H1 (cell line): ENCODE data around the gene NCK1. TPM values are rescaled to one million over a fixed set of nuclear protein-coding genes. Genes with fewer than 3 reads are reported as not detected.

Source experiments
- CTCF ChIA-PET: fragments of 300-600 bp; sonication (Branson Sonifier 250); formaldehyde crosslinking; loops from one replicate; lab custom pipeline; 2021; ENCODE audit not compliant: partially characterized antibody; lab: Charles Lee
- POLR2A ChIA-PET: fragments of 300-600 bp; sonication (Branson Sonifier 250); formaldehyde crosslinking; loops from one replicate; lab custom pipeline; 2021; ENCODE audit warnings: inconsistent platforms; ENCODE audit not compliant: partially characterized antibody; lab: Charles Lee
- DNase-seq, 2 experiments: peaks; one replicate each; pipeline versions ENCODE4 v3.0.0 to v3.0.0-alpha.2; 2010 to 2022; ENCODE audit warnings: low spot score in 2 of 2, low read depth in 1 of 2, mixed read lengths in 1 of 2
- FAIRE-seq: peaks from 2 replicates; lab custom pipeline; 2011; peaks lifted over from hg19 to GRCh38; lab: Jason Lieb, UNC
- H2AFZ ChIP-seq: 2 replicates; pipeline ENCODE4 v1.8.1; 2012; ENCODE audit warnings: low read length, inconsistent platforms
- H2AK5ac ChIP-seq: 2 replicates; pipeline ENCODE4 v1.6.1; 2013; ENCODE audit warnings: low read depth, low read length
- H2BK120ac ChIP-seq: replicated peaks from 2 replicates; pipeline ENCODE3; 2013; ENCODE audit warnings: low read depth, low read length, inconsistent platforms
- H2BK12ac ChIP-seq: 2 replicates; pipeline ENCODE4 v1.6.1; 2013; ENCODE audit warnings: low read depth, low read length
- H2BK15ac ChIP-seq: 2 replicates; pipeline ENCODE4 v1.6.1; 2013; ENCODE audit warnings: low read length
- H2BK20ac ChIP-seq: 2 replicates; pipeline ENCODE4 v1.6.1; 2013; ENCODE audit warnings: low read length
- H2BK5ac ChIP-seq: 2 replicates; pipeline ENCODE4 v1.6.1; 2013; ENCODE audit warnings: low read depth, low read length
- H3K14ac ChIP-seq: 2 replicates; pipeline ENCODE4 v1.6.1; 2013; ENCODE audit warnings: inconsistent platforms; ENCODE audit not compliant: insufficient read length
- H3K18ac ChIP-seq: 2 replicates; pipeline ENCODE4 v1.6.1; 2013; ENCODE audit warnings: low read length; ENCODE audit errors: extremely low read depth
- H3K23ac ChIP-seq: 2 replicates; pipeline ENCODE4 v1.6.1; 2013; ENCODE audit warnings: inconsistent platforms; ENCODE audit not compliant: insufficient read length
- H3K23me2 ChIP-seq: 2 replicates; pipeline ENCODE4 v1.6.1; 2013; ENCODE audit warnings: low read depth, low read length
- H3K27ac ChIP-seq: 2 replicates; pipeline ENCODE4 v1.6.1; 2011; ENCODE audit warnings: low read depth, low read length, inconsistent platforms
- H3K27me3 ChIP-seq, 4 experiments: replicated peaks in 1 of 4; 1 replicate in 1 of 4; 2 replicates in 3 of 4; pipeline versions ENCODE4 v1.6.1 to v1.8.1; 2011 to 2013; ENCODE audit warnings: low read length in 3 of 4, mild to moderate bottlenecking in 3 of 4, inconsistent platforms in 2 of 4, mixed read lengths in 2 of 4, moderate library complexity in 1 of 4; ENCODE audit not compliant: control insufficient read depth in 3 of 4, insufficient read depth in 3 of 4; ENCODE audit errors: extremely low read depth in 1 of 4
- H3K36me3 ChIP-seq, 4 experiments: 2 replicates each; pipeline versions ENCODE4 v1.6.1 to v1.8.1; 2011 to 2013; ENCODE audit warnings: mild to moderate bottlenecking in 4 of 4, low read length in 3 of 4, moderate library complexity in 2 of 4, control low read depth in 1 of 4, inconsistent platforms in 1 of 4; ENCODE audit not compliant: insufficient read depth in 4 of 4, control insufficient read depth in 2 of 4
- H3K4ac ChIP-seq: replicated peaks from 2 replicates; pipeline ENCODE3; 2013; ENCODE audit warnings: low read length, low read depth, mixed read lengths, inconsistent platforms; ENCODE audit not compliant: insufficient read length
- H3K4me1 ChIP-seq, 4 experiments: replicated peaks in 1 of 4; 1 replicate in 1 of 4; 2 replicates in 3 of 4; pipeline versions ENCODE4 v1.6.1 to v1.8.1; 2011 to 2013; ENCODE audit warnings: low read length in 3 of 4, inconsistent platforms in 2 of 4, mixed read lengths in 1 of 4; ENCODE audit not compliant: insufficient read depth in 4 of 4, control insufficient read depth in 3 of 4
- H3K4me2 ChIP-seq, 2 experiments: 2 replicates each; pipeline versions ENCODE4 v1.6.1 to v1.8.1; 2011 to 2013; ENCODE audit warnings: low read depth in 2 of 2, low read length in 2 of 2, control low read depth in 1 of 2, inconsistent platforms in 1 of 2, mild to moderate bottlenecking in 1 of 2; ENCODE audit not compliant: insufficient read depth in 1 of 2
- H3K4me3 ChIP-seq, 4 experiments: fragments of 200-600, 300-600 bp in 1 of 4; sonication (generic), shearing (Covaris generic), sonication (Bioruptor Twin) in 1 of 4; 2 replicates each; pipeline versions ENCODE4 v1.5.1 to v1.8.1; 2011 to 2016; ENCODE audit warnings: low read length in 4 of 4, low read depth in 3 of 4, control low read depth in 2 of 4, inconsistent platforms in 2 of 4, mild to moderate bottlenecking in 2 of 4, mixed read lengths in 1 of 4, moderate library complexity in 1 of 4; ENCODE audit not compliant: insufficient read depth in 2 of 4; ENCODE audit errors: extremely low read depth in 1 of 4
- H3K56ac ChIP-seq: replicated peaks from 2 replicates; pipeline ENCODE3; 2013; ENCODE audit warnings: low read depth, mild to moderate bottlenecking, mixed read lengths, low read length, inconsistent platforms; ENCODE audit not compliant: insufficient read length
- H3K79me1 ChIP-seq: 2 replicates; pipeline ENCODE4 v1.6.1; 2013; ENCODE audit warnings: low read depth, low read length, control low read depth
- H3K79me2 ChIP-seq, 2 experiments: 2 replicates each; pipeline versions ENCODE4 v1.6.1 to v1.8.1; 2012 to 2013; ENCODE audit warnings: low read length in 2 of 2, mild to moderate bottlenecking in 2 of 2, inconsistent platforms in 1 of 2; ENCODE audit not compliant: insufficient read depth in 2 of 2, control insufficient read depth in 1 of 2
- H3K9ac ChIP-seq, 4 experiments: replicated peaks in 1 of 4; 1 replicate in 1 of 4; 2 replicates in 3 of 4; pipeline versions ENCODE4 v1.6.1 to v1.8.1; 2011 to 2013; ENCODE audit warnings: low read depth in 3 of 4, low read length in 3 of 4, control low read depth in 2 of 4, mild to moderate bottlenecking in 2 of 4, moderate library complexity in 2 of 4, inconsistent platforms in 1 of 4; ENCODE audit errors: extremely low read depth in 1 of 4
- H3K9me3 ChIP-seq, 2 experiments: 2 replicates each; pipeline versions ENCODE4 v1.6.1 to v1.8.1; 2012 to 2013; ENCODE audit warnings: mild to moderate bottlenecking in 2 of 2, moderate library complexity in 2 of 2, control low read depth in 1 of 2, inconsistent platforms in 1 of 2, low read depth in 1 of 2, low read length in 1 of 2, mixed read lengths in 1 of 2; ENCODE audit not compliant: insufficient read depth in 2 of 2
- H4K20me1 ChIP-seq, 2 experiments: replicated peaks in 1 of 2; 2 replicates each; pipeline versions ENCODE3 to v1.8.1; 2011 to 2013; ENCODE audit warnings: inconsistent platforms in 2 of 2, low read length in 2 of 2, mild to moderate bottlenecking in 1 of 2; ENCODE audit not compliant: insufficient read depth in 2 of 2, control insufficient read depth in 1 of 2
- H4K5ac ChIP-seq: 2 replicates; pipeline ENCODE4 v1.6.1; 2013; ENCODE audit warnings: low read length, low read depth, mixed read lengths, inconsistent platforms; ENCODE audit not compliant: insufficient read length
- H4K8ac ChIP-seq: 2 replicates; pipeline ENCODE4 v1.8.0; 2013; ENCODE audit warnings: mild to moderate bottlenecking, moderate library complexity, low read length, inconsistent platforms; ENCODE audit not compliant: insufficient read depth; ENCODE audit errors: extremely low read depth
- H4K91ac ChIP-seq: replicated peaks from 2 replicates; pipeline ENCODE3; 2013; ENCODE audit warnings: low read length, mixed read lengths, inconsistent platforms; ENCODE audit not compliant: insufficient read length
- ATF3 ChIP-seq: IDR thresholded peaks from 2 replicates; pipeline ENCODE4 v1.6.1; 2011; ENCODE audit warnings: low read depth, mild to moderate bottlenecking, low read length; ENCODE audit not compliant: insufficient read depth
- CBX5 ChIP-seq: fragments of 300-800, 300-1000 bp; sonication (generic); IDR thresholded peaks from 2 replicates; pipeline ENCODE4 v1.7.1; 2016; ENCODE audit warnings: antibody characterized with exemption, low read length, low read depth
- GTF2F1 ChIP-seq: IDR thresholded peaks from 2 replicates; pipeline ENCODE4 v1.6.1; 2012; ENCODE audit warnings: low read depth, low read length, improper control_type of control experiment, borderline replicate concordance
- JUN ChIP-seq: IDR thresholded peaks from 2 replicates; pipeline ENCODE4 v1.6.1; 2011; ENCODE audit warnings: low read depth, mild to moderate bottlenecking, improper control_type of control experiment, low read length
- MAFK ChIP-seq: IDR thresholded peaks from 2 replicates; pipeline ENCODE4 v1.6.1; 2012; ENCODE audit warnings: low read depth, mild to moderate bottlenecking, improper control_type of control experiment, low read length
- MAX ChIP-seq: IDR thresholded peaks from 2 replicates; pipeline ENCODE4 v1.6.1; 2012; ENCODE audit warnings: inconsistent platforms
- NRF1 ChIP-seq: IDR thresholded peaks from 2 replicates; pipeline ENCODE4 v1.6.1; 2011; ENCODE audit warnings: mild to moderate bottlenecking, low read depth, low read length, improper control_type of control experiment
- POLR2AphosphoS5 ChIP-seq: IDR thresholded peaks from 2 replicates; pipeline ENCODE4 v1.6.1; 2011; ENCODE audit warnings: low read depth, low read length
- RNF2 ChIP-seq: fragments of 200-900, 300-1000 bp; sonication (generic); IDR thresholded peaks from 2 replicates; pipeline ENCODE4 v1.7.1; 2016; ENCODE audit warnings: borderline replicate concordance, low read depth, mild to moderate bottlenecking, antibody characterized with exemption, low read length; ENCODE audit not compliant: poor library complexity, severe bottlenecking; ENCODE audit errors: missing control alignments
- SIRT6 ChIP-seq: IDR thresholded peaks from one replicate; pipeline ENCODE4 v1.7.1; 2012; ENCODE audit warnings: low read length, inconsistent platforms
- TAF7 ChIP-seq: optimal IDR thresholded peaks from 2 replicates; pipeline ENCODE3; 2011; ENCODE audit warnings: low read depth, mild to moderate bottlenecking, inconsistent platforms, low read length, moderate library complexity, borderline replicate concordance
- TCF12 ChIP-seq: IDR thresholded peaks from 2 replicates; pipeline ENCODE4 v1.6.1; 2011; ENCODE audit warnings: low read depth, mild to moderate bottlenecking, low read length
- WGBS, 2 experiments: shearing (Covaris generic) in 1 of 2; methylation state at CpG; one replicate each; pipeline versions ENCODE4 v1.1.6 to v1.1.7; 2013 to 2015; ENCODE audit warnings: low lambda C conversion rate in 2 of 2, mixed read lengths in 2 of 2, inconsistent platforms in 1 of 2, low coverage in 1 of 2, missing lambda C conversion rate in 1 of 2; ENCODE audit not compliant: insufficient replicate concordance in 2 of 2, insufficient coverage in 1 of 2, insufficient read length in 1 of 2; ENCODE audit errors: extremely low coverage in 1 of 2, missing lambda C conversion rate in 1 of 2; 5-methylcytosine and 5-hydroxymethylcytosine counted together
- polyA plus RNA-seq, 7 experiments: library from polyadenylated mRNA; depleted of rRNA in 3 of 7; stranded (reverse) in 5 of 7; unstranded in 2 of 7; fragments of >200 nt in 5 of 7; fragments of 200-250 nt in 2 of 7; gene quantifications; 1 replicate in 5 of 7; 2 replicates in 1 of 7; 4 replicates in 1 of 7; pipeline versions ENCODE4 v1.2.1 to v1.2.3, GENCODE V29; 2011 to 2013; ENCODE audit warnings: missing spikeins in 2 of 7, mixed read lengths in 2 of 7
- total RNA-seq: library from RNA; stranded (reverse); fragmentation: NEBNext Ultra II Directional; extraction: Animal tissue kit (Norgen Biotek cat#: 25700); gene quantifications from 2 replicates; pipeline ENCODE4 v1.2.1, GENCODE V29; 2021
- TF ChIP-seq, protein P1 (sequence below): IDR thresholded peaks from 2 replicates; pipeline ENCODE4 v1.6.1; 2012; ENCODE audit warnings: inconsistent platforms

The NCK1 gene
- total and polyA plus RNA-seq, 2 of the 8 experiments (the other 6 are each of a cell fraction or from before 2014, with no cell fraction given) = 10.0 to 28.5 TPM

GRCh38 chr3:136990826-136991225 is 128.8 kb downstream of the NCK1 start:
- H2BK5ac ChIP-seq = no peak overlapping the region; the same call in 1 of the 2 replicates
- no peak overlapping the region for H2BK12ac ChIP-seq
- no peak for DNase-seq
- 81% methylated on average over 4 of the region's 4 CpGs; no CpG with 5 or more reads in 1 of the 2 experiments for WGBS, 2 experiments
- H3K27ac ChIP-seq = no peak overlapping the region
- H3K27me3 ChIP-seq = no peaks in the 10 kb centered on the region
- POLR2A ChIA-PET = no interaction called here
- CTCF ChIA-PET = interaction anchor here (0.8 kb wide), 1 partner anchor 10 kb away, joined by 4 read pairs; no protein-coding TSS in a partner anchor
- H4K8ac ChIP-seq = no peak overlapping the region
- H3K4me3 ChIP-seq = no peak overlapping the region
- peaks cover 5 to 12% of the 10 kb centered on the region in 2 experiments; a peak in 3 of 4 replicates for H3K9me3 ChIP-seq
- no peak overlapping the region for H3K4me2 ChIP-seq
- no peaks in the 10 kb centered on the region for H4K20me1 ChIP-seq
- H2BK15ac ChIP-seq = no peak overlapping the region
- H3K79me1 ChIP-seq = no peaks in the 10 kb centered on the region
- no peak overlapping the region for H4K91ac ChIP-seq
- no peak overlapping the region for H3K23ac ChIP-seq
- 0 out of 8 replicates have a peak, but pooled peaks cover 0 to 2% (median 0%) of the 10 kb centered on the region in 4 experiments for H3K36me3 ChIP-seq
- no peak overlapping the region for H4K5ac ChIP-seq
- no peak overlapping the region for H2BK120ac ChIP-seq
- no peak overlapping the region for H2AK5ac ChIP-seq
- no peak overlapping the region for H2BK20ac ChIP-seq
- H3K18ac ChIP-seq = no peak overlapping the region
- no peak overlapping the region for H3K4ac ChIP-seq
- H3K23me2 ChIP-seq = no peaks in the 10 kb centered on the region
- no peaks in the 10 kb centered on the region for H3K4me1 ChIP-seq
- H3K14ac ChIP-seq = no peak overlapping the region
- no peak overlapping the region for H3K9ac ChIP-seq
- H3K79me2 ChIP-seq = no peaks in the 10 kb centered on the region
- H2AFZ ChIP-seq = no peak overlapping the region
- FAIRE-seq = no peak
- H3K56ac ChIP-seq = no peak overlapping the region
- no peak for TF ChIP-seq POLR2AphosphoS5
- no peak for TF ChIP-seq RNF2
- TF ChIP-seq JUN = no peak
- TF ChIP-seq, protein P1, sequence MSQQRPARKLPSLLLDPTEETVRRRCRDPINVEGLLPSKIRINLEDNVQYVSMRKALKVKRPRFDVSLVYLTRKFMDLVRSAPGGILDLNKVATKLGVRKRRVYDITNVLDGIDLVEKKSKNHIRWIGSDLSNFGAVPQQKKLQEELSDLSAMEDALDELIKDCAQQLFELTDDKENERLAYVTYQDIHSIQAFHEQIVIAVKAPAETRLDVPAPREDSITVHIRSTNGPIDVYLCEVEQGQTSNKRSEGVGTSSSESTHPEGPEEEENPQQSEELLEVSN = no peak
- TF ChIP-seq MAX = no peak
- TF ChIP-seq TCF12 = no peak
- TF ChIP-seq CBX5 = no peak
- no peak for TF ChIP-seq SIRT6
- no peak for TF ChIP-seq ATF3
- TF ChIP-seq MAFK = no peak
- TF ChIP-seq TAF7 = no peak
- no peak for TF ChIP-seq GTF2F1
- TF ChIP-seq NRF1 = no peak
